NCI-H146 treated with DMSO at 0.1 percent for 48 hours (cell line): Measurements from ENCODE around the gene REXO4.
"Not testable (repeated sequence)": the region's sequence is repeated elsewhere in the genome, so short reads cannot be mapped to it uniquely, and the experiment has no call there.

Experiments
- DNase-seq: peaks from one replicate; lab custom pipeline; 2025; ENCODE audit not compliant: unreplicated experiment; lab: John Stamatoyannopoulos, UW

REXO4 gene

DNA sequence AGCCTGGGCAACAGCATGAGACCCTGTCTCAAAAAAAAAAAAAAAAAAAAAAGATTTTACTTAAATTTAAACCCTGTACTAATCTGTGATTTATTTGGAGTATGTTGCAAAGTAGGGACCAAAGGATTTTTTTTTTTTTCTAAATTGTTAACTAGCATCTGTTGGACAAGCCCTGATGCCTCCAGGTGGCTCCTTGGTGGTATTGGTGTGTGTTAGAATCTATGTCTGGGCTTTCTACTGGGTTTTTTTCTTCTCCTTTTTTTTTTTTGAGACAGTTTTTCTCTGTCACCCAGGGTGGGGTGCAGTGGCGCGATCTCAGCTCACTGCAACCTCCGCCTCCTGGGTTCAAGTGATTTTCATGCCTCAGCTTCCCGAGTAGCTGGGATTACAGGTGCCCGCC is 34.1 kb upstream of the REXO4 start:
- not testable (repeated sequence) for DNase-seq

DNA sequence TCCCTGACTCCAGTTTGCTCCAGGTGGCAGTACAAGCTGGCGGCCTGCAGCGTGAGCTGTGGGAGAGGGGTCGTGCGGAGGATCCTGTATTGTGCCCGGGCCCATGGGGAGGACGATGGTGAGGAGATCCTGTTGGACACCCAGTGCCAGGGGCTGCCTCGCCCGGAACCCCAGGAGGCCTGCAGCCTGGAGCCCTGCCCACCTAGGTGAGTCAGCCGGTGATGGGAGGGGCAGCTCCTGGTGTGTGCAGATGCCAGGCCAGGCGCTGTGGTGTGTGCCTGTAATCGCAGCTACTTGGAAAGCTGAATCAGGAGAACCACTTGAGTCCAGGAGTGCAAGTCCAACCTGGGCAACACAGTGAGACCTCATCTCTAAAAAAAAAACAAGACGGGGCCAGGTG is 31.9 kb upstream of the REXO4 start:
- DNase-seq: no peak

DNA sequence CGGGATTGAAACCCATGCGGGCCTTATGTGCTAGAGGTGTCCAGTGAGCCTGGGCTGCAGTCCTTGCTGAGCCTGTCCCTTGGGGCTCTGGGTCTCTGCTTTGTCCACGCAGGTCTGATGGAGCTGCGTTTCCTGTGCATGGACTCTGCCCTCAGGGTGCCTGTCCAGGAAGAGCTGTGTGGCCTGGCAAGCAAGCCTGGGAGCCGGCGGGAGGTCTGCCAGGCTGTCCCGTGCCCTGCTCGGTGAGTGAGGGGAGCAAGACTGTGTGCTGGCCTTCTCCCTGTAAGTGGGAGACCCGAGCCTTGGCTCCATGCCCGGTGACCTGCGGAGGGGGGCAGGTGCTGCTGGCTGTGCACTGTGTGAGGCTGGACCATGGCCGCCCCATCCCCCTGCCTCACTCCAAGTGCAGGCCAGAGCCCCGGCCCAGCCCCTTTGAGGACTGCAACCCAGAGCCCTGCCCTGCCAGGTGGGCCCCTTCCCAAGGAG is 30.7 kb upstream of the REXO4 start:
- DNase-seq: no peak

DNA sequence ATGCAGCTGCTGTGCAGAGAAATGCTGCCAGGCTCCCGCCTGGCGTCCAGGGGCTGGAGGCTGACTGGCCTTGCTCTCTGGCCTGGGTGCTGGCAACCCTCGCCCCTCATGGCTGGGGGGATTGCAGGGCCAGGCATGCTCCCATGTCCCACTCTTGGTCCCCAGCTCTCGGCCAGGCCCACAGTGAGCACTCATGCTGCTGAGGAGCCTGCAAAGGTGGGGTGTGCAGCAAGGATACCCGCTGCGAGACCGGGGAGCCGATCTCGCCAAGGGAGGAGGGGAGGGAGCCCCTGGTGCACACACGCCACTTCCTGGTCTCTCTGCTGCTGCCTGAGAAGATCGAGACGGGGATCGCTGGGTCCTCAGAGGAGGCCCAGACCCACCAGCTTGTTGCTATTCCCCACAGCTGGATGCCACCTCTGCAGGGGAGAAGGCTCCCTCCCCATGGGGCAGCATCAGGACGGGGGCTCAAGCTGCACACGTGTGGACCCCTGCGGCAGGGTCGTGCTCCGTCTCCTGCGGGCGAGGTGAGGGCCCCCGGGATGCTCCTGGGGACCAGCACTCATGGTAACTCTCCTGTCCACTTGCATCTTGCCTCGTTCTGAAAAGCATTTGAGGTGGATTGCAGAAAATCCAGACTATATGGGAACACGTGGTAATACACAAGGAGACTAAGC is 27.6 kb upstream of the REXO4 start:
- no peak for DNase-seq

DNA sequence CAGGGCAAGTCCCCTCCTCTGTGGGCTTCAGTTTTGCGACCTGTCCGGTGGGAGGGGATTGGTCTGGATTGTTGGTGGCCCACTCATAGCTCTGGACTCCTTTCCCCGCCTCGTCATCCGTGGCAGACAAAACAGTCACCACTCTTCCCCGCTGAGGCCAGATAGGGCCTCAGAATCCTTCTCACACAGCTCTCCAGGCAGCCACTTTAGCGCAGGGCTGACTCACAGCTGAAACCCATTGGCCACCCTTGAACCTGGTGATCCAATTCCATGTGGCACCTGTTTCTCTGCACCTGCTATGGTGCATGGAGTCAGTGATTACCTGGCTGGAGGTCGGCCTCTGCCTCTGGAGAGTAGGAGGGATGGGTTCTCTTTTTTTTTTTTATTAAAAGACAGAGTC is 26.2 kb upstream of the REXO4 start:
- peak; percentile 26 for DNase-seq

DNA sequence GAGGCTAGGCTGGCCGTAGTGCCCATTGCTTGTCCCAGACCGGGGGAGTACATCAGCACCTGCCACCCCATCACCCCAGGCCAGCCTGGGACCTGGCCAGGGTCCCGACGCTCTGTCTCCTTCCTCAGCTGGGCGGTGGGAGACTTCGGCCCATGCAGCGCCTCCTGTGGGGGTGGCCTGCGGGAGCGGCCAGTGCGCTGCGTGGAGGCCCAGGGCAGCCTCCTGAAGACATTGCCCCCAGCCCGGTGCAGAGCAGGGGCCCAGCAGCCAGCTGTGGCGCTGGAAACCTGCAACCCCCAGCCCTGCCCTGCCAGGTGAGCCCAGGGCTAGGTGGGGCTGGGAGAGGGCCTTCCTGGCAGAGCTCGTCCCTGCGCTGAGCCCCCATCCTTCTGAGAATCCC is 25.4 kb upstream of the REXO4 start:
- no peak for DNase-seq

DNA sequence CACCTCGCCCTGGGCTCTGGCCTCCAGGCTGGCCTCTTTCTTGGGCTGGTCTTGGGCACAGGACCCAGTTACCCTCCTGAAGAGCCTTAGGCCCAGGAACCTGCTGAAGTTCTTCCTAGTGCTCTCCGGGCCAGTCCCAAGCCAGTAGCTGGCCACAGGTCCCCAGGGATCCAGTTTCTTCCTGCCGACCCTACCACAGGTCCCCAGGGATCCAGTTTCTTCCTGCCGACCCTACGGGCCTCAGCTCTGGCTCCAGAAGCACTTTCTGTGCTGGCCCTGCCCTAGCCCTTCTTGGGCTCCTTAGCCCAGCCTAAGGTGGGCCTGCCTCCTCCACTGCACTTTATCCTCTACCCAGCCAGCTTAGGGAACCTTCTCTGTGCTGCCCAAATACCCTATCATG is 23.8 kb upstream of the REXO4 start:
- DNase-seq: no peak

DNA sequence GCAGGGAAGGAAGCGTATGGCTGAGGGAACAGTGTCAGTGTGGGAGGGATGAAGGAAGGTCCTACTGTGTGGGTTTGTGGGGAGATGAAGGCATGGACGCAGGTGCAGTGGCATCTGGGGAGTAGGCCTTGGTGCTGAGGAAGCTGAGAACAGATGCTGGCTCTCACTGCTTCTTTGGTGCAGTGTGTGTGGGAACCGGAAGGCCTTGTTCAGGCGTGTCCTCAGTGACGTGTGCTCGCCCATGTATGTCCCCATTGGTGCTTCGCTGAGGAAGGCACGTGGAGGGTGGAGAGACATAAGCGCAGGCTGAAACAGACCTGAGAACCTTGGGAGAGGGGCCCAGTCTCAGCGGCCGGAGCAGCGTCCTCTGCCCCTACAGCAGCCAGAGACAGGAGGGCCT is 23.1 kb upstream of the REXO4 start:
- no peak for DNase-seq

DNA sequence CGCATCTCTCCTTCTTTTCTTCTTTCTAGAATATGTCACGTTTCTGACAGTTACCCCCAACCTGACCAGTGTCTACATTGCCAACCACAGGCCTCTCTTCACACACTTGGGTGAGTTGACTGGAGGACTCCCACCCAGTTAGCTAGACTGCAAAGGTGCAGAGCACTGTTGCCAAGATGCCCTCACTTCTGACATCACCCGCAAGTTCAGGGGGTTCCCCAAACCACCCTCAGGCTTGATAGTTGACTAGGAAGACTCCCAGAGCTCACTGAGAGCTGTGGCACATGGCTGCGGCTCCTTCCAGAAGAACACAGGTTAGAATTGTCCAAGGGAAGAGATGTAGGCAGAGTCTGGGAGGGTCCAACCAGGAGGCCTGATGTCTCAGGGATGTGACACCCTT is 21.5 kb upstream of the REXO4 start:
- no peak for DNase-seq

DNA sequence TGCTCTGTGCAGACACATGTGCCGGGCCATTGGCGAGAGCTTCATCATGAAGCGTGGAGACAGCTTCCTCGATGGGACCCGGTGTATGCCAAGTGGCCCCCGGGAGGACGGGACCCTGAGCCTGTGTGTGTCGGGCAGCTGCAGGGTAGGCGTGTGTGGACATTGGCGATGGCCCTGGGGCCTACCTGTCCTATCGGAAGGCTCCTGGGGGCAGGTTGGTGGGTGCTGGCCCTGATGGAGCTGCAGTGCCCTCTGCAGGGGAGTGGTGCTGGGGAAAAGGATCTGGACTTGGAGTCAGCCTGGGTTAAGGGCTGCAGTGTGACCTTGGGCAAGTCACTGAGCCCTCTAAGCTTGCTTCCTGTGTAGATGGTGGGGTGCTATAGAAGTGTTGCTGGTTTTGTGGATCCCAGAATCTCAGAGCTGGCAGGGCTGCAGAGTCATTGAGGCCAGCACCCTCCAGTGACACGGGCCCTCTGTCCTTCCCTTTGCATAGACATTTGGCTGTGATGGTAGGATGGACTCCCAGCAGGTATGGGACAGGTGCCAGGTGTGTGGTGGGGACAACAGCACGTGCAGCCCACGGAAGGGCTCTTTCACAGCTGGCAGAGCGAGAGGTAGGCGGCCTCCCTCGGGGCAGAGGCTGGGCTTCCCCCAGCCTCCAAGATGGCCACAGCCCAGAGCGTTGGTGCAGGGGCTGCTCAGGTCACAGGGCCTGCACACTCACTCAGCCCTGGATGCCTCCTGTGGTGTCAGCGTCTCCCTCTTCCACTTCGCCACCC is 20.1 kb upstream of the REXO4 start:
- no peak for DNase-seq

DNA sequence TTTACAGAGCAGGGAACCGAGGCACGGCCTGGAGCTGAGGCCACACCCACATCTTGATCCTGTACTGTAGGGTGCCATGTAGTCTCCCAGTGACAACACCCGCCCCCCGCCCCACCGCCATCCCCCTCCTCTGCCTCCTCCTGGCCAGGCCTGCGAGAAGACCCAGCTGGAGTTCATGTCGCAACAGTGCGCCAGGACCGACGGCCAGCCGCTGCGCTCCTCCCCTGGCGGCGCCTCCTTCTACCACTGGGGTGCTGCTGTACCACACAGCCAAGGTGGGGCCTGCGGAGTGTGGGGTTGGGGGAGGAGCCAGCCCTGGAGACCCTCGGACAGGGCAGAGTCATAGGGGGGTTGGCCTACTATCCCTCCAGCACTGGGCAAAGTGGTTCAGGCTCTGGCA is 18.9 kb upstream of the REXO4 start:
- no peak for DNase-seq

DNA sequence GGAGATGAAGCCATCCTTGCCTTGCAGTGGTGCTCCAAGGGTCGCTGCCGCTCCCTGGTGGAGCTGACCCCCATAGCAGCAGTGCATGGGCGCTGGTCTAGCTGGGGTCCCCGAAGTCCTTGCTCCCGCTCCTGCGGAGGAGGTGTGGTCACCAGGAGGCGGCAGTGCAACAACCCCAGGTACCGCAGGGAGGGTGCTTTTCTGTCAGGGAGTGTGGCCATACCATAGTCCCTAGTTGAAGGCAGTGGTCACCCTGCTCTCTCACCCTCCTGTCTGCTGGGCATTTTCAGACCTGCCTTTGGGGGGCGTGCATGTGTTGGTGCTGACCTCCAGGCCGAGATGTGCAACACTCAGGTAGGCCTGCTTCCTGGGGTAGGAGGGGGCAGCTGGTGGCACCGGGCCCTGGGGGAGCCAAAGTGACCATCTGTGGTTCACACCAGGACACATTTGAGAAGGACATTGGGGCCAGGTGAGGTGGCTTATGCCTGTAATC is 15.6 kb upstream of the REXO4 start:
- DNase-seq: no peak

DNA sequence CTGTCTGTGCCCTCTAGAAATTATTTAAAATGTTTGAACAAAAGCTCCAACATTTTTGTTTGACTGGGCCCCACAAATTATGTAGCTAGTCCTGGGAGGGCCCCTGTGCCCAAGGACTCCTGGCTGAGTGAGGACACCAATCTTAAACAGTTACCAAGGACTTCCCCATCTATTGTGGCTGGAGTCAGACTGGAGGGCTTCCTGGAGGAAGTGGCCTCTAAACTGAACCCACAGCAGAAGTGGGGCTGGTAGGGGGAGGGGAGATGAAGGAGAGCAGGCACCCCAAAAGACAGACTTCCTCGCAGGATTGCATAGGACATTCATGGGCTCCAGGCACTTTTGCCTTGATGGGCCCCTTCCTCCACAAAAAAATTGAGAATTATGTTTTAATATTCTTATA is 12.4 kb upstream of the REXO4 start:
- DNase-seq: no peak

DNA sequence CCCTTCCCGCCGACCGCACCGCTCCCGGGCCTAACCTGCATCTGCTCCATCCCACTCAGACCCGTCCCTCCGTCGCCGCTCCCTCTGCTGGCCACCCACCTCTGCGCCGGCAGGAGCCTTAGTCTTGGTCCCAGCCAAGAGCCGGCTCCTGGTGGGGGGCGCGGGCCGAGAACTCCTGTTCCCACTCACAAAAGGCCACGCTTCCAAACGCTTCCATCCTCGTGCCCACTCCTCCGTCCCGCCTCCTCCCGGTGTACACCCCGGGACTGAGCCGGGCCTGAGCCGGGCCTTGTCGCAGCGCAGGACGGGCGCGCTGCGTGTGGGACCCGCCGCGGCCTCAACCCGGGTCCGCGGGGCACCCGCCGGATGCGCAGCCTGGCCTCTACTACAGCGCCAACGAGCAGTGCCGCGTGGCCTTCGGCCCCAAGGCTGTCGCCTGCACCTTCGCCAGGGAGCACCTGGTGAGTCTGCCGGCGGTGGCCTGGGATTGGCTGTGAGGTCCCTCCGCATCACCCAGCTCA is 11.9 kb upstream of the REXO4 start:
- DNase-seq: no peak

DNA sequence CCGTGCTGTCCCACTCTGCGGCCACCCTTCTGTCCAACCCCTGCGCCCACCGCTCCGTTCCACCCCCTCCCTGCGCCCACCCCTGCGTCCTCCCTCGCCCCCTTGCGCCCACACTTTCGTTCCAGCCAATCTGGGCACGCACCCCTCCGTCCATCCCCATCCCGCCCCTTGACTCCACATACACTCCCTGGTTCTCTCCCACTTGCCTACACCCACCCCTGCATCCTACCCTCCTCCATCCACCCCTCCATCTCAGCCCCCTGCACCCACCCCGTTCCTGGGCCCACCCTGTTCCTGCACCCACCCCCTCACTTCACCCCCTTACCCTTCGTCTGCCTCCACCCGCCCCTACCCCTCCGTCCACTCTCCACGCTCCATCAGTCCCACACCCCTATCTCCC is 11.4 kb upstream of the REXO4 start:
- no peak for DNase-seq

DNA sequence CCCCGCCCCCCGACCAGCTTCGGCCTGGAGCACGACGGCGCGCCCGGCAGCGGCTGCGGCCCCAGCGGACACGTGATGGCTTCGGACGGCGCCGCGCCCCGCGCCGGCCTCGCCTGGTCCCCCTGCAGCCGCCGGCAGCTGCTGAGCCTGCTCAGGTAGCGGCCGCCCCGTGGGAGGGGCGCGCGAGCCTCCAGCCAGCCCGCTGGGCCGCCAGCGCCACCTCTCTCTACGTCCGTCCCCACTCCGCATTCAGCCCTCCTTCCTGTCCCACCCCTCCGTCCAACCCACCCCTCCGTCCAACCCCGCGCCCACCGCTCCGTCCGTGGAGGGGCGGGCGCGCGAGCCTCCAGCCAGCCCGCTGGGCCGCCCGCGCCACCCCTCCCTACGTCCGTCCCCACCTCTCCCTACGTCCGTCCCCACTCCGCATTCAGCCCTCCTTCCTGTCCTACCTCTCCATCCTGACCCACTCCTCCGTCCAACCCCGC is 10.8 kb upstream of the REXO4 start:
- DNase-seq: peak; percentile 42

DNA sequence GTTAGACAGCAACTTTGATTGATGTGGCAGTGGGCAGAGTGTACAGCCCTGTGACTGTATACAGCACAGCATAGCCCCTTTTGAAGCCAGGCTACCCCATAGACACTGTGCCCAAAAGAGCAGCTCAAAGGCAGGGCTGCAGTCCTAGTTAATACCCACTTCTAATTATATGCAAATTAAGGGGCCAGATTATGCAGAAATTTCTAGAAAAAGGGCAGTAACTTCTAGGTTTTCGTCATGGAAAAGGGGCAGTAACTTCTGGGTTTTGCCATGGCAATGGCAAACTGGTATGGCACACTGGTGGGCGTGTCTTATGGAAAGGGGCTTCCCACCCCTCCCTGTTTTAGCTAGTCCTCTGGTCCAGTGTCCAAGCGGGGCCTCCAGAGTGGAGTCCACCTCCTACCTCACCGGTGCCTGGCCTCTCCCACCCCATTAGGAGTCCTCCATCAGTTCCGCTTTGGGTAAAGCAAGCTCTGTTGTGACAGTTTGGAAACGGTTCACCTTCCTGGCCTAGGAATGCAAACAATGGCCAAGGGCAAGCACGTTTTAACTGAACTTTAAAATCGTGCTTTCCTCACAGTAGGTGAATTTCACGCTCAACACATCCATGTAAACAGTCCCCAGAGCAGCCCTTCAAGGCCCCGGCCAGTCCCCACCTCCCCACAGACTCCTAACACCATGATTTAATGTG is 10.0 kb upstream of the REXO4 start:
- no peak for DNase-seq

DNA sequence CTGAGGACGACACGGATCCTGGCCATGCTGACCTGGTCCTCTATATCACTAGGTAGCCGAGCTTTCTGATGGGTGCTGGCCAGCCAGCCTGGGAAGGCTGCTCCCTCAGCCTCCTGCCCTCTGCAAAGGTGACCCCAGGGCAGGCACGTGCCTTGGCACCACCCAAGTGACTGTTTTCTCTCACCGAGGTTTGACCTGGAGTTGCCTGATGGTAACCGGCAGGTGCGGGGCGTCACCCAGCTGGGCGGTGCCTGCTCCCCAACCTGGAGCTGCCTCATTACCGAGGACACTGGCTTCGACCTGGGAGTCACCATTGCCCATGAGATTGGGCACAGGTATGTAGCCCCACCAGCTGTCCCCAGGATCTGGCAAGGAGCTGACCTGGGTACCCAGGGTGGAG is 8.2 kb upstream of the REXO4 start:
- no peak for DNase-seq

DNA sequence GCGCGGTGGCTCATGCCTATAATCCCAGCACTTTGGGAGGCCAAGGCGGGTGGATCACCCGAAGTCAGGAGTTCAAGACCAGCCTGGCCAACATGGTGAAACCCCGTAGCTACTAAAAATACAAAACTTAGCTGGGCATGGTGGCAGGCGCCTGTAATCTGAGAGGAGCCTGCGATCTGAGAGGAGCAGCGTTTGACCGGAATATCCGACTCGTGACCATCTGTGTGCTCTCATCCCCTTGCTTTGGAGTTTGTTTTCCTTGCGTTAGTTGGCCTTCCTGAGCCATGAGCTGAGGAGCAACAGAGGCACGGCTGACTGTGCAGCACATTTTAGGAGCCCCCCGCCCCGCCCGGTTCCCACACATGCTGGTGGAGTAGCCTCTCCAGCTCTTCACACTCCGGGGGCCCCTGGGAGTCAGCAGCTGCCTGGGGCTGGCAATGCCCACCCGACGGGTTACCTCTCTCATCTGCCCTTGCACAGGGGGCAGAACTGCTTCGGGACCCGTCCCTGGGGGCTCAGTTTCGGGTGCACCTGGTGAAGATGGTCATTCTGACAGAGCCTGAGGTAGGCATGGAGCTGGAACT is 7.3 kb upstream of the REXO4 start:
- no peak for DNase-seq

DNA sequence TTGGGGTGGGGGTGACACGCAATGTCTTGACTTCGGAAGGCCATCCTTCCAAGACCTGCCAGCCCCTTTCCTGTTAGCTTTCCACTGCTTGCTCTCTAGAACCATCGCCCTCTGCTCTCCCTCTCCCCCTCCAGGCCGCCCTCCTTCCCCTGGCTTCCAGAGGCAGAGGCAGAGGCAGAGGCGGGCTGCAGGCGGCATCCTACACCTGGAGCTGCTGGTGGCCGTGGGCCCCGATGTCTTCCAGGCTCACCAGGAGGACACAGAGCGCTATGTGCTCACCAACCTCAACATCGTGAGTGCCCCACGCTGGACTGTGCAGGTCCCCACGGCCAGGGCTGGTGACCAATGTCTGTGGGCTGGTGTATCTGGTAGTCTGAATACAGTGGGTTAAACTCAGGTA is 6.4 kb upstream of the REXO4 start:
- DNase-seq: no peak

DNA sequence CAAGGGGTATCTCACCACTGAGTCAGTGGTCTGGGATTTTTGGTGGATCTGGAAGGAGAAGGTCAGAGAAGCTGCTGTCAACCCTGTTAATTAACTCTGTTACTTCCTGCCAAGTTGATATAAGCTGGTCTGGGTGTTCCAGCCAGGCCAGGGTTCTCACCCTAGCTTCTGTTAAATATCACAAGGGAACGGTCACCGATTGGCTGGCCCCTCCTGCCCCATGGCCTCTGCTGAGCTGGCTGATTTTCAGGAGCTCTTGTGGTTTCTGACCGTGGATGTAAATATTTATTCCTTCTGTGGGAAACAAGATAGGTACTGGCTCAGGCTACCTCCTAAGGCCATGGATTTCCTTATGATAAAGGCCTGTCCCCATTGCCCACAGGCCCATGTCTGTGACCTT is 5.4 kb upstream of the REXO4 start:
- DNase-seq: no peak
